Hippocampal formation (tissue), 2 donors: ENCODE measurements around the gene FOXB1.

Experiments used
- DNase-seq, 2 donors: peaks; one replicate each; lab custom pipeline; 2025; lab: John Stamatoyannopoulos, UW

FOXB1 gene

GRCh38 chr15:60004009-60004845 lies at the start of gene FOXB1:
Gene FOXB1, plus strand, starts transcription at chr15:60004311. Its CDS starts 653 bp downstream, at chr15:60004964.
- no peak for DNase-seq

GRCh38 chr15:59958288-59958687 lies 45.8 kb upstream of the FOXB1 start:
- DNase-seq, result no peak

- DNase-seq, result no peak
These were observed 43.8 kb upstream of the FOXB1 start for GRCh38 chr15:59960318-59960717.

GRCh38 chr15:59963322-59963721 lies 40.8 kb upstream of the FOXB1 start:
- DNase-seq, result no peak

- no peak for DNase-seq
These were observed 40.2 kb upstream of the FOXB1 start for GRCh38 chr15:59963925-59964324.

GRCh38 chr15:59965741-59966140 lies 38.4 kb upstream of the FOXB1 start:
- no peak for DNase-seq

GRCh38 chr15:59966262-59966661 lies 37.8 kb upstream of the FOXB1 start:
- DNase-seq, result no peak

- no peak for DNase-seq
These were observed 35.8 kb upstream of the FOXB1 start for GRCh38 chr15:59968314-59968713.

GRCh38 chr15:59972241-59972640 lies 31.9 kb upstream of the FOXB1 start:
- DNase-seq, result no peak

- no peak for DNase-seq
These were observed 27.4 kb upstream of the FOXB1 start for GRCh38 chr15:59976480-59977271.

- no peak for DNase-seq
These were observed 12.3 kb upstream of the FOXB1 start for GRCh38 chr15:59991834-59992233.

- DNase-seq, result no peak
These were observed 10.9 kb upstream of the FOXB1 start for GRCh38 chr15:59993041-59993750.

- DNase-seq, result no peak
These were observed 10.1 kb upstream of the FOXB1 start for GRCh38 chr15:59993950-59994401.

GRCh38 chr15:59994526-59994887 lies 9.6 kb upstream of the FOXB1 start:
- no peak for DNase-seq

- no peak for DNase-seq
These were observed 9.1 kb upstream of the FOXB1 start for GRCh38 chr15:59994888-59995557.

GRCh38 chr15:59995568-59996297 lies 8.4 kb upstream of the FOXB1 start:
- DNase-seq, result no peak

- no peak for DNase-seq
These were observed 7.6 kb upstream of the FOXB1 start for GRCh38 chr15:59996298-59997041.

- DNase-seq, result no peak
These were observed 6.9 kb upstream of the FOXB1 start for GRCh38 chr15:59997070-59997701.

- DNase-seq, result no peak
These were observed 5.7 kb upstream of the FOXB1 start for GRCh38 chr15:59998305-59998949.
